ENCODE data around the gene GABBR2.

DNA sequence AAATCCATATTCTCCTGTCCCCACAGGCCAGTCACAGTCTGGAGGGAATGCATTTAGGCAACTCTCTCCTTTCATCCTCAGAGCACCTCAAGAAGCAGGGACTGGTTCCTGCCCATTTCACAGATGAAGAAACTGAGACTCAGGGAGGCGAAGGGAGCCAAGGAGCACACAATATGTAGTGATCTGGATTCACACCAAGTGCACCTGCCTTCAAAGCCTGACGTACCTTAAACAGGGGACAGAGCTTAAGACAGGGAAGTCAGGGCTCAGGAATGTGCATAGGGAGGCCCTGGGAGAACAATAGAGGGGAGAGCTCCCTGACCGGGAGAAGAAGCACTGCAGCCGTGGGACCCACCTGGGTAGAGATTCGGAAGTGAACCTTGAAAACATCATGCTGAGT, 83.0 kb downstream of the GABBR2 start:
- TF ChIP-seq, protein P1, sequence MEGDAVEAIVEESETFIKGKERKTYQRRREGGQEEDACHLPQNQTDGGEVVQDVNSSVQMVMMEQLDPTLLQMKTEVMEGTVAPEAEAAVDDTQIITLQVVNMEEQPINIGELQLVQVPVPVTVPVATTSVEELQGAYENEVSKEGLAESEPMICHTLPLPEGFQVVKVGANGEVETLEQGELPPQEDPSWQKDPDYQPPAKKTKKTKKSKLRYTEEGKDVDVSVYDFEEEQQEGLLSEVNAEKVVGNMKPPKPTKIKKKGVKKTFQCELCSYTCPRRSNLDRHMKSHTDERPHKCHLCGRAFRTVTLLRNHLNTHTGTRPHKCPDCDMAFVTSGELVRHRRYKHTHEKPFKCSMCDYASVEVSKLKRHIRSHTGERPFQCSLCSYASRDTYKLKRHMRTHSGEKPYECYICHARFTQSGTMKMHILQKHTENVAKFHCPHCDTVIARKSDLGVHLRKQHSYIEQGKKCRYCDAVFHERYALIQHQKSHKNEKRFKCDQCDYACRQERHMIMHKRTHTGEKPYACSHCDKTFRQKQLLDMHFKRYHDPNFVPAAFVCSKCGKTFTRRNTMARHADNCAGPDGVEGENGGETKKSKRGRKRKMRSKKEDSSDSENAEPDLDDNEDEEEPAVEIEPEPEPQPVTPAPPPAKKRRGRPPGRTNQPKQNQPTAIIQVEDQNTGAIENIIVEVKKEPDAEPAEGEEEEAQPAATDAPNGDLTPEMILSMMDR (IDR thresholded peaks at IDR 0.05; ENCODE audit: control extremely low read depth in 1 of 3, insufficient read depth in 1 of 3, low read depth in 1 of 3, low read length in 3 of 3): no peak
- no peak for TF ChIP-seq CBX5 (IDR thresholded peaks at IDR 0.05; ENCODE audit: low read depth, low read length)
- TF ChIP-seq SIN3A (conservative IDR thresholded peaks at IDR 0.05 in 1 of 2, IDR thresholded peaks at IDR 0.05 in 1 of 2; ENCODE audit: low read depth in 1 of 2, low read length in 2 of 2): no peak
- TF ChIP-seq, protein P2, sequence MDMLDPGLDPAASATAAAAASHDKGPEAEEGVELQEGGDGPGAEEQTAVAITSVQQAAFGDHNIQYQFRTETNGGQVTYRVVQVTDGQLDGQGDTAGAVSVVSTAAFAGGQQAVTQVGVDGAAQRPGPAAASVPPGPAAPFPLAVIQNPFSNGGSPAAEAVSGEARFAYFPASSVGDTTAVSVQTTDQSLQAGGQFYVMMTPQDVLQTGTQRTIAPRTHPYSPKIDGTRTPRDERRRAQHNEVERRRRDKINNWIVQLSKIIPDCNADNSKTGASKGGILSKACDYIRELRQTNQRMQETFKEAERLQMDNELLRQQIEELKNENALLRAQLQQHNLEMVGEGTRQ (IDR thresholded peaks at IDR 0.05; ENCODE audit: low read length): no peak
- no peak for TF ChIP-seq CHD2 (IDR thresholded peaks at IDR 0.05; ENCODE audit: low read length)
- no peak for TF ChIP-seq SIRT6 (IDR thresholded peaks at IDR 0.05; ENCODE audit: low read length)
- no peak for TF ChIP-seq SP1 (IDR thresholded peaks at IDR 0.05; ENCODE audit: low read depth, low read length)
- no peak for TF ChIP-seq SRF (IDR thresholded peaks at IDR 0.05; ENCODE audit: low read depth, low read length)

Measured in H1 (cell line).